Heart left ventricle (tissue), 16 donors: ENCODE data around the gene TTC7B. TPM values are rescaled to one million over a fixed set of nuclear protein-coding genes. Genes with fewer than 3 reads are reported as not detected.

Source experiments
- ATAC-seq, 4 donors: fragments of 200-7000 bp; cut with Tn5 transposase; one replicate each; pipeline ENCODE4 v1.9.1; 2020 to 2022; ENCODE audit warnings: moderate library complexity in 4 of 4, mild to moderate bottlenecking in 3 of 4, moderate number of reproducible peaks in 1 of 4
- DNase-seq, 5 donors: peaks; one replicate each; pipeline ENCODE4 v3.0.0-alpha.2; 2020
- H3K27ac ChIP-seq, 12 donors: fragments of 200-600 bp; sonication (generic) in 4 of 12; one replicate each; pipeline versions ENCODE4 v1.5.0 to v1.8.0; 2016 to 2022; ENCODE audit warnings: mild to moderate bottlenecking in 2 of 12
- H3K27me3 ChIP-seq, 9 donors: fragments of 200-600 bp; sonication (generic) in 2 of 9; one replicate each; pipeline versions ENCODE4 v1.5.1 to v1.8.0; 2016 to 2022; ENCODE audit warnings: mild to moderate bottlenecking in 3 of 9
- H3K36me3 ChIP-seq, 9 donors: fragments of 200-600 bp; sonication (generic) in 2 of 9; one replicate each; pipeline versions ENCODE4 v1.5.0 to v1.8.0; 2018 to 2022; ENCODE audit warnings: mild to moderate bottlenecking in 2 of 9
- H3K4me1 ChIP-seq, 12 donors: fragments of 200-600 bp; sonication (generic) in 4 of 12; one replicate each; pipeline versions ENCODE4 v1.5.0 to v1.8.0; 2016 to 2022; ENCODE audit warnings: mild to moderate bottlenecking in 3 of 12
- H3K4me3 ChIP-seq, 12 donors: fragments of 200-600 bp; sonication (generic) in 4 of 12; one replicate each; pipeline versions ENCODE4 v1.5.0 to v1.8.0; 2017 to 2022; ENCODE audit warnings: mild to moderate bottlenecking in 9 of 12, moderate library complexity in 4 of 12
- H3K9me3 ChIP-seq, 12 donors: fragments of 200-600 bp; sonication (generic) in 4 of 12; one replicate each; pipeline versions ENCODE4 v1.5.0 to v1.8.0; 2016 to 2022; ENCODE audit warnings: mild to moderate bottlenecking in 1 of 12
- CTCF ChIP-seq, 12 donors: fragments of 200-600 bp; sonication (generic) in 4 of 12; IDR thresholded peaks; one replicate each; pipeline versions ENCODE4 v1.5.0 to v1.8.0; 2018 to 2022; ENCODE audit warnings: antibody characterized with exemption in 12 of 12, mild to moderate bottlenecking in 5 of 12
- POLR2A ChIP-seq, 2 donors: fragments of 450-650 bp; IDR thresholded peaks; one replicate each; pipeline ENCODE4 v1.6.1; 2017; ENCODE audit warnings: antibody characterized with exemption in 2 of 2, mild to moderate bottlenecking in 2 of 2, moderate library complexity in 2 of 2
- WGBS, 4 donors: extraction: QIAGEN DNeasy Blood & Tissue Kit in 2 of 4; methylation state at CpG; one replicate each; pipeline versions ENCODE4 v1.1.5 to v1.1.7; 2013 to 2018; 5-methylcytosine and 5-hydroxymethylcytosine counted together
- intact Hi-C, 10 donors: fragments of 100-400 bp; cut with DNase I; formaldehyde crosslinking; loops; one replicate each; pipeline versions ENCODE4 v1.11.1 to v1.14.2; 2022
- polyA plus RNA-seq, 2 donors: library from polyadenylated mRNA; stranded (reverse); fragments of 200-250 nt; gene quantifications; one replicate each; pipeline ENCODE4 v1.2.3, GENCODE V29; 2013
- total RNA-seq, 9 donors: library from RNA; depleted of rRNA in 2 of 9; stranded (reverse); fragments of >200 nt in 2 of 9; fragmentation: NEBNext Ultra II Directional in 3 of 9; extraction: Animal tissue kit (Norgen Biotek cat#: 25700) in 3 of 9; gene quantifications; one replicate each; pipeline versions ENCODE4 v1.1.0 to v1.2.4, GENCODE V29; 2016 to 2023
- donor health status: ischemic (EF 13 %, LVEDD 7.1; RV severe dilation, severe dysfunction).
- donor health status: healthy with polysubstance abuse.
- donor health status: DM: no; HTN: yes; CAD: no.
- donor health status: DM: no; HTN: no; CAD: no.
- donor health status: ischemic (EF 25% LVEDD 6.9; RV normal size, moderate dysfunction).
- donor health status: ischemic (EF 25% LVEDD 5.7; RV mildly dilated, moderate dysfunction).
- donor health status: healthy.
- donor health status: DM: yes; HTN: yes; CAD: no.
- donor health status: ischemic (EF 35%, LVEDD 5.7; RV mildly dilated, moderate dysfunction).
- donor health status: nonischemic (EF 11% LVEDD 7.7; RV severe dilation, severe dysfunction).
- donor health status: DM: yes; HTN: yes; CAD: no.
- donor health status: PGD.
- donor health status: ischemic (EF 29% LVEDD 5.4; RV normal size, mild dysfunction).
- donor health status: nonischemic (EF 23%, LVEDD 6.1; RV moderate dilation, normal function).

Gene TTC7B
- total and polyA plus RNA-seq, 11 donors, result 20.3 to 76.1 (median 62.6) TPM

GRCh38 chr14:90671382-90672234, 144.6 kb downstream of the TTC7B start:
- peaks cover 0 to 43% (median 28%) of the 10 kb centered on the region in 12 donors for H3K4me1 ChIP-seq
- H3K9me3 ChIP-seq, result peaks cover 0 to 15% (median 0%) of the 10 kb centered on the region in 12 donors
- H3K4me3 ChIP-seq, result no peak overlapping the region
- peak; percentile 43 to 72 (median 64) for ATAC-seq
- peaks cover 0 to 36% (median 5%) of the 10 kb centered on the region in 9 donors for H3K36me3 ChIP-seq
- H3K27ac ChIP-seq, result peak overlapping the region in 3 of 12 donors; percentile 6 to 17 (median 7)
- TF ChIP-seq POLR2A (IDR thresholded peaks at IDR 0.05) (no peak), CTCF (IDR thresholded peaks at IDR 0.05) (no peak)
- intact Hi-C loops, result loop anchor here in 1 of 10 donors (10.0 kb wide), 1 partner anchor 117 kb away; no protein-coding TSS in a partner anchor
- DNase-seq, result peak in 1 of 5 donors; percentile 53
- no peaks in the 10 kb centered on the region for H3K27me3 ChIP-seq
- WGBS, 4 donors, result 56 to 62% (median 60%) methylated on average over 10 of the region's 10 CpGs

DNA sequence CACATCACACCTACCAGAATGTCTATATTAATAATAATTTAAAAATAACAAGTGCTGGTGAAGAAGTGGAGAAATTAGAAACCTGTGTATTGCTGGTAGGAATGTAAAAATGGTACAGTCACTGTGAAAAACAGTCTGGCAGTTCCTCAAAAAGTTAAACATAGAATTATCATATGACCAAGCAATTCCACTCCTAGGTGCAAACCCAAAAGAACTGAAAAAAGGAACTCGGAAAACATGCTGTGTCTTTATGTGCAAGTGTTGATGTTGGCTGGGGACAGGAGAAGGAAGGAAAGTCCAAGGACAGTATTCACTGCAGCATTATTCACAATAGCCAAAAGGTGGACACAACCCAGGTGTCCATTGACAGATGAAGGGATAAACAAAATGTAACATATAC, 146.5 kb downstream of the TTC7B start:
- Histone ChIP-seq H3K27ac (no peak overlapping the region), H3K36me3 (peaks cover 0 to 19% (median 4%) of the 10 kb centered on the region in 9 donors), H3K4me3 (no peak overlapping the region), H3K9me3 (peaks cover 0 to 15% (median 0%) of the 10 kb centered on the region in 12 donors), H3K27me3 (no peaks in the 10 kb centered on the region), H3K4me1 (peaks cover 0 to 39% (median 24%) of the 10 kb centered on the region in 12 donors)
- DNase-seq, result no peak
- ATAC-seq, result no peak
- no peak for TF ChIP-seq POLR2A (IDR thresholded peaks at IDR 0.05)
- TF ChIP-seq CTCF (IDR thresholded peaks at IDR 0.05), result no peak
- 91 to 100% (median 95%) methylated on average over 1 of the region's 1 CpG for WGBS, 4 donors
- intact Hi-C loops, result loop anchor here in 1 of 10 donors (10.0 kb wide), 1 partner anchor 115 kb away; no protein-coding TSS in a partner anchor

DNA sequence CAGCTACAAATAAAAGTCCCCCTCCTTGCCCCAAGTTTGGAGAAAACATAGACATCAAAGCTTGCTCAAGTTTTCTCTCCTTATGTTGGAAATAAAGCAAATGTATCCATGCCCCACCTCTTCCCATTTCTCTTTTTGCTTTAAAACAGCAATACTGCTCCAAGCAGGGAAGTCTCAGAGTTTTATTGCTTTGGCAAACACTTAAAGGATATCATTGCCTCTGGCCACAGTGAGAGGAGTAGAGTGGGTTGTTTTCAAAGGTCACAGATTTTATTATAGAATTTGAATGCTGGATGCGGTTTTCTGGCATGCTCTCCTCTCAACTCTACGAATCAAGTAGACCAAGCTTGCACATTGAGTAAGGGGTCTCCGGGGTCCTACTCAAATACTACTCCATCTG, 149.7 kb downstream of the TTC7B start:
- Histone ChIP-seq H3K27ac (no peak overlapping the region), H3K9me3 (peaks cover 0 to 15% (median 0%) of the 10 kb centered on the region in 12 donors), H3K4me1 (peaks cover 0 to 40% (median 15%) of the 10 kb centered on the region in 12 donors), H3K27me3 (no peaks in the 10 kb centered on the region), H3K36me3 (peaks cover 0 to 13% (median 0%) of the 10 kb centered on the region in 9 donors), H3K4me3 (no peak overlapping the region)
- WGBS, 4 donors, result 92 to 100% (median 98%) methylated on average over 3 of the region's 3 CpGs
- ATAC-seq (no peak), DNase-seq (no peak)
- TF ChIP-seq POLR2A (IDR thresholded peaks at IDR 0.05), result no peak
- TF ChIP-seq CTCF (IDR thresholded peaks at IDR 0.05), result no peak
- intact Hi-C loops, result no loop called here

- TF ChIP-seq POLR2A (IDR thresholded peaks at IDR 0.05) (no peak), CTCF (IDR thresholded peaks at IDR 0.05) (no peak)
- Histone ChIP-seq H3K36me3 (peaks cover 0 to 12% (median 0%) of the 10 kb centered on the region in 9 donors), H3K4me1 (peaks cover 0 to 41% (median 12%) of the 10 kb centered on the region in 12 donors), H3K27ac (peak overlapping the region in 8 of 12 donors; percentile 9 to 75 (median 58)), H3K9me3 (peaks cover 0 to 15% (median 0%) of the 10 kb centered on the region in 12 donors), H3K4me3 (no peak overlapping the region), H3K27me3 (no peaks in the 10 kb centered on the region)
- 43 to 58% (median 47%) methylated on average over 9 of the region's 9 CpGs for WGBS, 4 donors
- DNase-seq (peak in 1 of 5 donors; percentile 40), ATAC-seq (peak in 3 of 4 donors; percentile 48 to 72 (median 62))
- intact Hi-C loops, result no loop called here
These were observed 150.8 kb downstream of the TTC7B start for GRCh38 chr14:90665321-90666000.
